ENCODE data around the gene ACO1. TPM values are rescaled to one million over a fixed set of nuclear protein-coding genes. Genes with fewer than 3 reads are reported as not detected.

Gene ACO1
- total RNA-seq, 4 donors from 2014 or later, result 44.6 to 57.6 (median 45.3) TPM

- DNase-seq, result no peak
- TF ChIP-seq CTCF (IDR thresholded peaks at IDR 0.05) (no peak), POLR2A (IDR thresholded peaks at IDR 0.05) (no peak)
- Histone ChIP-seq H3K9me3 (no peaks in the 10 kb centered on the region), H3K36me3 (peaks cover 0 to 3% of the 10 kb centered on the region in 2 donors), H3K27ac (no peak overlapping the region), H3K27me3 (no peaks in the 10 kb centered on the region), H3K4me3 (replicated peaks in 1 of 3) (no peak overlapping the region), H3K4me1 (no peaks in the 10 kb centered on the region)
- intact Hi-C loops (cut with DNase I), result no loop called here
- WGBS, 2 donors, result 99% methylated on average over 3 of the region's 3 CpGs
These were observed 87.9 kb downstream of the ACO1 start for GRCh38 chr9:32472344-32472743.

GRCh38 chr9:32483343-32483742 is 98.9 kb downstream of the ACO1 start:
- Histone ChIP-seq H3K27me3 (no peaks in the 10 kb centered on the region), H3K4me3 (replicated peaks in 1 of 3) (no peak overlapping the region), H3K36me3 (peaks cover 13 to 18% of the 10 kb centered on the region in 2 donors), H3K27ac (no peak overlapping the region), H3K9me3 (no peaks in the 10 kb centered on the region), H3K4me1 (peaks cover 8 to 9% of the 10 kb centered on the region in 2 donors)
- WGBS, 2 donors, result 89 to 95% methylated on average over 4 of the region's 4 CpGs
- DNase-seq, result no peak
- intact Hi-C loops (cut with DNase I), result no loop called here
- TF ChIP-seq POLR2A (IDR thresholded peaks at IDR 0.05) (no peak), CTCF (IDR thresholded peaks at IDR 0.05) (no peak)

- Histone ChIP-seq H3K9me3 (no peaks in the 10 kb centered on the region), H3K36me3 (peaks cover 13 to 18% of the 10 kb centered on the region in 2 donors), H3K4me1 (no peaks in the 10 kb centered on the region), H3K27me3 (no peaks in the 10 kb centered on the region), H3K27ac (no peak overlapping the region), H3K4me3 (replicated peaks in 1 of 3) (no peak overlapping the region)
- no peak for TF ChIP-seq CTCF (IDR thresholded peaks at IDR 0.05)
- no peak for TF ChIP-seq POLR2A (IDR thresholded peaks at IDR 0.05)
- WGBS, 2 donors, result 90 to 98% methylated on average over 2 of the region's 2 CpGs
- intact Hi-C loops (cut with DNase I), result no loop called here
- no peak for DNase-seq
These were observed 102.6 kb downstream of the ACO1 start for GRCh38 chr9:32486839-32487562.

GRCh38 chr9:32487981-32488380 is 103.5 kb downstream of the ACO1 start:
- no peaks in the 10 kb centered on the region for H3K4me1 ChIP-seq
- no peak overlapping the region for H3K27ac ChIP-seq
- intact Hi-C loops (cut with DNase I), result no loop called here
- H3K4me3 ChIP-seq (replicated peaks in 1 of 3), result no peak overlapping the region
- DNase-seq, result no peak
- no peak for TF ChIP-seq POLR2A (IDR thresholded peaks at IDR 0.05)
- TF ChIP-seq CTCF (IDR thresholded peaks at IDR 0.05), result no peak
- no peaks in the 10 kb centered on the region for H3K27me3 ChIP-seq
- 83 to 85% methylated on average over 3 of the region's 3 CpGs for WGBS, 2 donors
- peaks cover 13 to 18% of the 10 kb centered on the region in 2 donors for H3K36me3 ChIP-seq
- no peaks in the 10 kb centered on the region for H3K9me3 ChIP-seq

GRCh38 chr9:32490601-32491000 is 106.2 kb downstream of the ACO1 start:
- Histone ChIP-seq H3K4me3 (replicated peaks in 1 of 3) (no peak overlapping the region), H3K27ac (no peak overlapping the region), H3K36me3 (peaks cover 8 to 9% of the 10 kb centered on the region in 2 donors), H3K9me3 (no peaks in the 10 kb centered on the region), H3K27me3 (no peaks in the 10 kb centered on the region), H3K4me1 (no peaks in the 10 kb centered on the region)
- intact Hi-C loops (cut with DNase I), result no loop called here
- no peak for DNase-seq
- 82 to 85% methylated on average over 3 of the region's 3 CpGs for WGBS, 2 donors
- TF ChIP-seq POLR2A (IDR thresholded peaks at IDR 0.05) (no peak), CTCF (IDR thresholded peaks at IDR 0.05) (no peak)

All from thyroid gland (tissue), 4 donors.